ENCODE results near the gene CPT2. TPM values are rescaled to one million over a fixed set of nuclear protein-coding genes. Genes with fewer than 3 reads are reported as not detected.

Gene CPT2
- total and polyA plus RNA-seq, 9 of the 15 experiments (the other 6 are each of a cell fraction or from before 2014, with no cell fraction given), result 7.6 to 25.1 (median 16.8) TPM

- no peak for TF ChIP-seq ZNF23 (CRISPR knock-in tag; IDR thresholded peaks at IDR 0.05)
- TF ChIP-seq CHCHD3 (CRISPR knock-in tag; IDR thresholded peaks at IDR 0.05), result 0 out of 2 replicates have a peak, but pooled peaks have one; percentile 26
- TF ChIP-seq TEAD1 (CRISPR knock-in tag; IDR thresholded peaks at IDR 0.05), result peak in 1 of 2 experiments; percentile 90; a peak in 1 of 4 replicates
- no peak for TF ChIP-seq RBM15 (IDR thresholded peaks at IDR 0.05; ENCODE audit: insufficient read depth, low read length)
- TF ChIP-seq KLF1 (tag; IDR thresholded peaks at IDR 0.05), result peak; percentile 74
- TF ChIP-seq JUND (IDR thresholded peaks at IDR 0.05; ENCODE audit: borderline replicate concordance, low read depth, low read length), result peak; percentile 89
- TF ChIP-seq JUND (tag; IDR thresholded peaks at IDR 0.05; ENCODE audit: borderline replicate concordance, low read depth, low read length), result peak; percentile 70; the same call in 2 of the 3 replicates
- TF ChIP-seq HDAC2 (IDR thresholded peaks at IDR 0.05), result peak; percentile 85; the same call in 1 of the 2 replicates
- TF ChIP-seq, protein P1, sequence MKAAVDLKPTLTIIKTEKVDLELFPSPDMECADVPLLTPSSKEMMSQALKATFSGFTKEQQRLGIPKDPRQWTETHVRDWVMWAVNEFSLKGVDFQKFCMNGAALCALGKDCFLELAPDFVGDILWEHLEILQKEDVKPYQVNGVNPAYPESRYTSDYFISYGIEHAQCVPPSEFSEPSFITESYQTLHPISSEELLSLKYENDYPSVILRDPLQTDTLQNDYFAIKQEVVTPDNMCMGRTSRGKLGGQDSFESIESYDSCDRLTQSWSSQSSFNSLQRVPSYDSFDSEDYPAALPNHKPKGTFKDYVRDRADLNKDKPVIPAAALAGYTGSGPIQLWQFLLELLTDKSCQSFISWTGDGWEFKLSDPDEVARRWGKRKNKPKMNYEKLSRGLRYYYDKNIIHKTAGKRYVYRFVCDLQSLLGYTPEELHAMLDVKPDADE (conservative IDR thresholded peaks at IDR 0.05; ENCODE audit: control insufficient read depth, low read depth, low read length), result peak; percentile 85
- no peak for TF ChIP-seq ZNF354B (CRISPR knock-in tag; IDR thresholded peaks at IDR 0.05)
- peak; percentile 99 for TF ChIP-seq ZBTB12 (CRISPR knock-in tag; IDR thresholded peaks at IDR 0.05)
- peak in 1 of 2 experiments; percentile 96; a peak in 2 of 4 replicates for TF ChIP-seq HDAC1 (IDR thresholded peaks at IDR 0.05)
- TF ChIP-seq FOXP1 (CRISPR knock-in tag; IDR thresholded peaks at IDR 0.05), result peak; percentile 50
- no peak for TF ChIP-seq MCM7 (IDR thresholded peaks at IDR 0.05)
- TF ChIP-seq SREBF2 (CRISPR knock-in tag; IDR thresholded peaks at IDR 0.05), result no peak
- TF ChIP-seq, protein P2, sequence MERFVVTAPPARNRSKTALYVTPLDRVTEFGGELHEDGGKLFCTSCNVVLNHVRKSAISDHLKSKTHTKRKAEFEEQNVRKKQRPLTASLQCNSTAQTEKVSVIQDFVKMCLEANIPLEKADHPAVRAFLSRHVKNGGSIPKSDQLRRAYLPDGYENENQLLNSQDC (CRISPR knock-in tag; IDR thresholded peaks at IDR 0.05), result peak; percentile 69; the same call in 1 of the 2 replicates
- no peak for TF ChIP-seq ZNF444 (CRISPR knock-in tag; IDR thresholded peaks at IDR 0.05)
- TF ChIP-seq, protein P3, sequence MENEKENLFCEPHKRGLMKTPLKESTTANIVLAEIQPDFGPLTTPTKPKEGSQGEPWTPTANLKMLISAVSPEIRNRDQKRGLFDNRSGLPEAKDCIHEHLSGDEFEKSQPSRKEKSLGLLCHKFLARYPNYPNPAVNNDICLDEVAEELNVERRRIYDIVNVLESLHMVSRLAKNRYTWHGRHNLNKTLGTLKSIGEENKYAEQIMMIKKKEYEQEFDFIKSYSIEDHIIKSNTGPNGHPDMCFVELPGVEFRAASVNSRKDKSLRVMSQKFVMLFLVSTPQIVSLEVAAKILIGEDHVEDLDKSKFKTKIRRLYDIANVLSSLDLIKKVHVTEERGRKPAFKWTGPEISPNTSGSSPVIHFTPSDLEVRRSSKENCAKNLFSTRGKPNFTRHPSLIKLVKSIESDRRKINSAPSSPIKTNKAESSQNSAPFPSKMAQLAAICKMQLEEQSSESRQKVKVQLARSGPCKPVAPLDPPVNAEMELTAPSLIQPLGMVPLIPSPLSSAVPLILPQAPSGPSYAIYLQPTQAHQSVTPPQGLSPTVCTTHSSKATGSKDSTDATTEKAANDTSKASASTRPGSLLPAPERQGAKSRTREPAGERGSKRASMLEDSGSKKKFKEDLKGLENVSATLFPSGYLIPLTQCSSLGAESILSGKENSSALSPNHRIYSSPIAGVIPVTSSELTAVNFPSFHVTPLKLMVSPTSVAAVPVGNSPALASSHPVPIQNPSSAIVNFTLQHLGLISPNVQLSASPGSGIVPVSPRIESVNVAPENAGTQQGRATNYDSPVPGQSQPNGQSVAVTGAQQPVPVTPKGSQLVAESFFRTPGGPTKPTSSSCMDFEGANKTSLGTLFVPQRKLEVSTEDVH (IDR thresholded peaks at IDR 0.05; ENCODE audit: low read depth, partially characterized antibody), result peak; percentile 94
- 0 out of 2 replicates have a peak, but pooled peaks have one; percentile 75 for TF ChIP-seq THRB (CRISPR knock-in tag; conservative IDR thresholded peaks at IDR 0.05)
- peak; percentile 99 for TF ChIP-seq CXXC5 (CRISPR knock-in tag; IDR thresholded peaks at IDR 0.05)
- TF ChIP-seq SLC30A9 (CRISPR knock-in tag; IDR thresholded peaks at IDR 0.05), result no peak
Measured at GRCh38 chr1:53238197-53239155, 41.9 kb downstream of the CPT2 start, which contains the start of gene MAGOH (continued).
